Urothelium cell line (cell line): ENCODE results near the gene FANCC.
A peak's percentile ranks its signal among the peaks of the same experiment; 100 is the strongest.

Experiments
- DNase-seq: peaks from one replicate; pipeline ENCODE4 v3.0.0; 2011; ENCODE audit warnings: low spot score, mixed read lengths
- FAIRE-seq: peaks from 2 replicates; lab custom pipeline; 2011; peaks lifted over from hg19 to GRCh38; lab: Jason Lieb, UNC

FANCC gene

GRCh38 chr9:95090023-95090791 is 227.3 kb downstream of the FANCC start:
- FAIRE-seq, result no peak
- DNase-seq, result no peak

GRCh38 chr9:95089257-95090022 is 228.1 kb downstream of the FANCC start:
- DNase-seq (no peak), FAIRE-seq (no peak)

GRCh38 chr9:95088421-95089161 is 228.9 kb downstream of the FANCC start:
- no peak for DNase-seq
- no peak for FAIRE-seq

GRCh38 chr9:95087659-95088242 is 229.8 kb downstream of the FANCC start:
- FAIRE-seq, result no peak

GRCh38 chr9:95086564-95086955 is 230.9 kb downstream of the FANCC start:
- DNase-seq (no peak), FAIRE-seq (no peak)

More at GRCh38 chr9:95087659-95088242, 229.8 kb downstream of the FANCC start:
- DNase-seq, result peak; percentile 42

GRCh38 chr9:95085861-95086563 is 231.5 kb downstream of the FANCC start:
- DNase-seq (no peak), FAIRE-seq (peak; percentile 9)

GRCh38 chr9:95085036-95085770 is 232.3 kb downstream of the FANCC start:
- DNase-seq (no peak), FAIRE-seq (no peak)

- DNase-seq, result no peak
- no peak for FAIRE-seq
Measured at GRCh38 chr9:95084254-95084934, 233.1 kb downstream of the FANCC start.

- FAIRE-seq, result peak; percentile 85
- DNase-seq, result no peak
Measured at GRCh38 chr9:95083086-95083768, 234.3 kb downstream of the FANCC start.

GRCh38 chr9:95082401-95083084 is 235.0 kb downstream of the FANCC start:
- DNase-seq, result no peak
- FAIRE-seq, result no peak

- no peak for FAIRE-seq
- no peak for DNase-seq
Measured at GRCh38 chr9:95081998-95082397, 235.5 kb downstream of the FANCC start.

GRCh38 chr9:95080961-95081647 is 236.4 kb downstream of the FANCC start:
- DNase-seq (no peak), FAIRE-seq (no peak)

- FAIRE-seq (no peak), DNase-seq (no peak)
Measured at GRCh38 chr9:95079461-95079860, 238.0 kb downstream of the FANCC start.

GRCh38 chr9:95078939-95079338 is 238.6 kb downstream of the FANCC start:
- no peak for FAIRE-seq
- DNase-seq, result no peak

GRCh38 chr9:95078511-95078910 is 239.0 kb downstream of the FANCC start:
- no peak for DNase-seq
- FAIRE-seq, result no peak

GRCh38 chr9:95077766-95078370 is 239.6 kb downstream of the FANCC start:
- DNase-seq (no peak), FAIRE-seq (no peak)
